CD4-positive, CD25-positive, alpha-beta regulatory T cell (primary cell): Measurements from ENCODE around the gene BAZ2B. TPM values are rescaled to one million over a fixed set of nuclear protein-coding genes. Genes with fewer than 3 reads are reported as not detected.
"Not testable (repeated sequence)": the region's sequence is repeated elsewhere in the genome, so short reads cannot be mapped to it uniquely, and the experiment has no call there.

Experiments used
- ATAC-seq, 2 donors: fragments of 150-1000 bp; cut with Tn5 transposase; one replicate each; pipeline ENCODE4 v1.10.0; 2021; ENCODE audit warnings: low read depth in 2 of 2, moderate number of reproducible peaks in 2 of 2, moderate library complexity in 1 of 2
- DNase-seq, 3 donors: peaks; one replicate each; pipeline versions ENCODE4 v3.0.0 to v3.0.0-alpha.2; 2012 to 2022; ENCODE audit warnings: mixed read lengths in 1 of 3
- H3K27ac ChIP-seq: one replicate; pipeline ENCODE4 v1.7.0; 2013; ENCODE audit warnings: mild to moderate bottlenecking, low read length; ENCODE audit not compliant: insufficient read depth, poor library complexity, severe bottlenecking
- H3K27me3 ChIP-seq: one replicate; pipeline ENCODE4 v1.7.0; 2013; ENCODE audit warnings: low read length; ENCODE audit not compliant: control insufficient read depth, insufficient read depth
- H3K36me3 ChIP-seq: one replicate; pipeline ENCODE4 v1.7.0; 2013; ENCODE audit warnings: mild to moderate bottlenecking, low read length, moderate library complexity; ENCODE audit not compliant: control insufficient read depth, insufficient read depth
- H3K4me1 ChIP-seq: 2 replicates; pipeline ENCODE4 v1.7.0; 2013; ENCODE audit warnings: mild to moderate bottlenecking, low read length; ENCODE audit not compliant: insufficient read depth, control insufficient read depth, poor library complexity, severe bottlenecking
- H3K4me3 ChIP-seq: one replicate; pipeline ENCODE4 v1.7.0; 2013; ENCODE audit warnings: low read depth, mild to moderate bottlenecking, low read length, moderate library complexity
- H3K9me3 ChIP-seq, 2 experiments: 1 replicate in 1 of 2; 2 replicates in 1 of 2; pipeline ENCODE4 v1.7.0; 2013; ENCODE audit warnings: low read length in 2 of 2, mild to moderate bottlenecking in 1 of 2, moderate library complexity in 1 of 2; ENCODE audit not compliant: control insufficient read depth in 2 of 2
- H3K27ac Mint-ChIP-seq, 3 donors: one replicate each; pipeline ENCODE4 v1.8.0; 2020 to 2022; ENCODE audit warnings: mild to moderate bottlenecking in 3 of 3, mixed read lengths in 3 of 3, moderate library complexity in 2 of 3
- H3K27me3 Mint-ChIP-seq: one replicate; pipeline ENCODE4 v1.8.0; 2022; ENCODE audit warnings: mild to moderate bottlenecking, mixed read lengths
- H3K36me3 Mint-ChIP-seq: one replicate; pipeline ENCODE4 v1.8.0; 2020; ENCODE audit warnings: mixed read lengths
- H3K4me1 Mint-ChIP-seq, 4 donors: one replicate each; pipeline ENCODE4 v1.8.0; 2020 to 2022; ENCODE audit warnings: mixed read lengths in 4 of 4, mild to moderate bottlenecking in 1 of 4
- H3K4me3 Mint-ChIP-seq, 4 donors: one replicate each; pipeline ENCODE4 v1.8.0; 2020 to 2022; ENCODE audit warnings: mild to moderate bottlenecking in 4 of 4, mixed read lengths in 4 of 4, moderate library complexity in 3 of 4
- H3K9me3 Mint-ChIP-seq, 7 donors: one replicate each; pipeline ENCODE4 v1.8.0; 2020 to 2022; ENCODE audit warnings: mixed read lengths in 7 of 7, mild to moderate bottlenecking in 3 of 7, moderate library complexity in 2 of 7
- polyA plus RNA-seq, 4 donors: library from polyadenylated mRNA; unstranded; fragments of 300-500 nt; fragmentation: Illumina TruSeq; gene quantifications; one replicate each; pipeline ENCODE4 v1.2.3, GENCODE V29; 2021
- total RNA-seq: library from RNA; stranded (reverse); gene quantifications from one replicate; pipeline ENCODE4 v1.2.3, GENCODE V29; 2022

Gene BAZ2B
- total and polyA plus RNA-seq, 5 donors from 2014 or later, result 7.8 to 39.6 (median 9.6) TPM

DNA sequence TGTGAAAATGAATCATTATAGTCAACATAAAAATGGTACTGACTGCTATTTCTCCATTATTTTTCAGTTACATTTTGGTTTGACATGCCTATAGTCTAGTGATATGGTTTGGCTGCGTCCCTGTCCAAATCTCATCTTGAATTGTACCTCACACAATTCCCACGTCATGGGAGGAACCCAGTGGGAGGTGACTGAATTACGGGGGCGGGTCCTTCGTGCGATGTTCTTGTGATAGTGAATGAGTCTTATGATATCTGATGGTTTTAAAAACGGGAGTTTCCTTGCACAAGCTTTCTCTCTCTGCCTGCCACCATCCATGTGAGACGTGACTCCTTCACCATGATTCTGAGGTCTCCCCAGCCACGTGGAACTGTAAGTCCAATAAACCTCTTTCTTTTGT is 70.3 kb downstream of the BAZ2B start:
- no peak overlapping the region for H3K27ac Mint-ChIP-seq
- peaks cover 7% of the 10 kb centered on the region for H3K36me3 Mint-ChIP-seq
- H3K4me3 ChIP-seq, result no peak overlapping the region
- peaks cover 0 to 9% (median 2%) of the 10 kb centered on the region in 7 donors for H3K9me3 Mint-ChIP-seq
- H3K4me1 Mint-ChIP-seq, result peaks cover 0 to 9% (median 2%) of the 10 kb centered on the region in 4 donors
- H3K4me1 ChIP-seq, result no peaks in the 10 kb centered on the region
- H3K27me3 ChIP-seq, result no peaks in the 10 kb centered on the region
- peaks cover 5% of the 10 kb centered on the region for H3K27me3 Mint-ChIP-seq
- peaks cover 2% of the 10 kb centered on the region for H3K36me3 ChIP-seq
- H3K27ac ChIP-seq, result no peak overlapping the region
- DNase-seq (no peak), ATAC-seq (no peak)
- H3K4me3 Mint-ChIP-seq, result no peak overlapping the region
- H3K9me3 ChIP-seq, result peaks cover 0 to 2% of the 10 kb centered on the region in 2 experiments

DNA sequence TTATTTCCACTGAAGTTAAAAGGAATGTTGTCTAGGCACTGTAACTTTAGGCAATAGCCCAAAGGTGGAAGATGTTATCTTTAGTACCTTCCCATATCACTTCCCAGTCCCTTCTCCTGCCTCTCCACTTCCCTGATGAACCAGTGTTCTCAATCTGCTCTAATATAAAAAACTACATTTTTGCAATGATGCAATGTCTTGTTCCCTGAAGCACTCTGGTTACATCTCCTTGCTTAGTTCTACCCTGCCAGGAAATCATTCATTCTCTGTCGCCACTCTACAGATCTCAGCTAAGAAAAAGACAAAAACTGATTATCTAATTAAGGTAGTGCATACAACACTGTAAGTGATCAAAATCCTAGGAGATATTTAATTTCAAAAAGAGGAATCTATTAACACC is 71.3 kb downstream of the BAZ2B start:
- H3K36me3 ChIP-seq, result peaks cover 2% of the 10 kb centered on the region
- Mint-ChIP-seq H3K27ac (no peak overlapping the region), H3K27me3 (peaks cover 5% of the 10 kb centered on the region), H3K4me1 (peaks cover 0 to 9% (median 2%) of the 10 kb centered on the region in 4 donors), H3K9me3 (peaks cover 0 to 9% (median 2%) of the 10 kb centered on the region in 7 donors), H3K4me3 (no peak overlapping the region), H3K36me3 (peaks cover 7% of the 10 kb centered on the region)
- H3K4me1 ChIP-seq, result no peaks in the 10 kb centered on the region
- H3K4me3 ChIP-seq, result no peak overlapping the region
- H3K9me3 ChIP-seq, result peaks cover 0 to 2% of the 10 kb centered on the region in 2 experiments
- H3K27ac ChIP-seq, result no peak overlapping the region
- no peaks in the 10 kb centered on the region for H3K27me3 ChIP-seq
- DNase-seq (no peak), ATAC-seq (no peak)

DNA sequence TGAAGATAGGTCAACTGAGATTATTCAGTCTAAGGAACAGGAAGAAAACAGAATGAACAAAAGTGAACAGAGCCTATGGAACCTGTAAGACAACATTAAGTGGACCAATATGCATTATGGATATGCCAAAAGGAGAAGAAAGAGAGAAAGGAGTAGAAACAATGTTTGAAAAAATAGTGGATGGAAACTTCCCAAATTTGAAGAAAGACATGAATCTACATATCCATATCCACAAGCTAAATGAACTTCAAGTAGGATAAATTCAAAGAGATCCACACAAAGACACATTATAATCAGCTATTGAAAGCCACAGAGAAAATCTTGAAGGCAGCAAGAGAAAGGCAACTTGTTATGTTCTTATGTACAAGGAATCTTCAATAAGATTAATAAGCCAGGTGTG is 74.2 kb downstream of the BAZ2B start:
- no peak overlapping the region for H3K4me3 ChIP-seq
- DNase-seq, result no peak
- no peaks in the 10 kb centered on the region for H3K4me1 ChIP-seq
- no peak overlapping the region for H3K27ac ChIP-seq
- peaks cover 0 to 9% (median 2%) of the 10 kb centered on the region in 7 donors for H3K9me3 Mint-ChIP-seq
- ATAC-seq, result no peak
- peaks cover 0 to 2% of the 10 kb centered on the region in 2 experiments for H3K9me3 ChIP-seq
- no peak overlapping the region for H3K27ac Mint-ChIP-seq
- no peak overlapping the region for H3K4me3 Mint-ChIP-seq
- H3K27me3 Mint-ChIP-seq, result peaks cover 5% of the 10 kb centered on the region
- peaks cover 2% of the 10 kb centered on the region for H3K36me3 ChIP-seq
- H3K4me1 Mint-ChIP-seq, result peaks cover 0 to 9% (median 0%) of the 10 kb centered on the region in 4 donors
- no peaks in the 10 kb centered on the region for H3K27me3 ChIP-seq
- H3K36me3 Mint-ChIP-seq, result peaks cover 7% of the 10 kb centered on the region

DNA sequence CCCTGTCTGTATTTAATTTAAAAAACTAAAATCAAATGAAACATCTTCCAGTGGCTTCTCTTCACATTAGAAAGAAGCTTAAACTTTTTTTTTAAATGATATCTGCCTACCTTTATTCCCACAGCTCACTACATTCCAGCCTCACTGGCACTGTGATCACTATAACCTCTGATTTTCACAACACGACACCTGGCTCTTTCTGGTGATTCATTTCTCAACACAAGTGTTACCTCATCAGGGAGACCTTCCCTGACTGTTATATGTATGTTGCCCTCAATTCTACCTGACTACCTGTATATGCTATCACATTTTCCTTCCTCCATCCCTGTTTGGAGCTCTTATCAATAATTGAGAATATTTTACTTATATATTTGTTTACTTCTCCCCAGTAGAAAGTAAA is 76.6 kb downstream of the BAZ2B start:
- no peaks in the 10 kb centered on the region for H3K4me1 ChIP-seq
- no peak for ATAC-seq

DNA sequence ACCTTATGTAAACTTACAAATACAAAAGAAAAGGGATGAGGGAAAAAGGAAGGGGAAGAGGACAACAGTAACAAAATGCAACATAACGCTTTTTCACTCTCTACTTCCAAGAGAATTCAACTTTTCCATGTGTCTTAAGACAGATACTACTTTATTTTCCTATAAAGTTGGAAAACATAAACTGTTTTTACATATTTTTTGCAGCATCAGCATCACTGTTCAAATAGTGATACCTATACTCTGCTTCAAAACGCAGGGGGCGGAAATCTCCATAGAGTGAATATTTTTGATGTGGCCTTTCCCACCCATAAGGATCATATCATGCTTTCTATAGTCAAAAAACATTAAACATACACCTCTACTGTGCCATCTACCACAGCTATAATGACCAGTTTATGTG is 77.5 kb downstream of the BAZ2B start:
- Histone ChIP-seq H3K27me3 (no peaks in the 10 kb centered on the region), H3K36me3 (peaks cover 2% of the 10 kb centered on the region), H3K27ac (no peak overlapping the region), H3K9me3 (peaks cover 0 to 2% of the 10 kb centered on the region in 2 experiments), H3K4me3 (no peak overlapping the region), H3K4me1 (no peaks in the 10 kb centered on the region)
- H3K27ac Mint-ChIP-seq, result no peak overlapping the region
- ATAC-seq (no peak), DNase-seq (no peak)
- H3K4me1 Mint-ChIP-seq, result no peaks in the 10 kb centered on the region
- peaks cover 0 to 9% (median 1%) of the 10 kb centered on the region in 7 donors for H3K9me3 Mint-ChIP-seq
- no peak overlapping the region for H3K4me3 Mint-ChIP-seq
- H3K27me3 Mint-ChIP-seq, result peaks cover under 1% of the 10 kb centered on the region
- peaks cover 7% of the 10 kb centered on the region for H3K36me3 Mint-ChIP-seq

More for the DNA sequence above, 76.6 kb downstream of the BAZ2B start:
- H3K9me3 ChIP-seq, result peaks cover 0 to 2% of the 10 kb centered on the region in 2 experiments
- no peak overlapping the region for H3K27ac ChIP-seq
- DNase-seq, result no peak
- peaks cover 0 to 9% (median 3%) of the 10 kb centered on the region in 7 donors for H3K9me3 Mint-ChIP-seq
- no peak overlapping the region for H3K27ac Mint-ChIP-seq
- peaks cover 2% of the 10 kb centered on the region for H3K36me3 ChIP-seq
- H3K4me3 ChIP-seq, result no peak overlapping the region
- H3K27me3 ChIP-seq, result no peaks in the 10 kb centered on the region
- H3K27me3 Mint-ChIP-seq, result peaks cover 5% of the 10 kb centered on the region
- peaks cover 0 to 5% (median 0%) of the 10 kb centered on the region in 4 donors for H3K4me1 Mint-ChIP-seq
- no peak overlapping the region for H3K4me3 Mint-ChIP-seq
- peaks cover 7% of the 10 kb centered on the region for H3K36me3 Mint-ChIP-seq

DNA sequence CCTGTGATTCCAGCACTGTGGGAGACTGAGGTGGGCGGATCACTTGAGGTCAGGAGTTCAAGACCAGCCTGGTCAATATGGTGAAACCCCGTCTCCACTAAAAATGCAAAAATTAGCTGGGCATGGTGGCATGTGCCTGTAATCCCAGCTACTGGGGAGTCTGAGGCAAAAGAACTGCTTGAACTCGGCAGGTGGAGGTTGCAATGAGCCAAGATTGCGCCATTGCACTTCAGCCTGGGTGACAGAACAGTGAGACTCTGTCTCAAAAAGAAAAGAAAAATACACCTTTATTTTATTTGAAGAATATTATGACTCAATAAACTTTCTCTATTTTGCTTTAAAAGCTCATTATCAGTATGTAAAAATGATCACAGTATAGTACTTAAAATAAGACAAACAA is 81.1 kb downstream of the BAZ2B start:
- not testable (repeated sequence) for H3K27me3 ChIP-seq, H3K9me3 ChIP-seq, ATAC-seq, H3K36me3 ChIP-seq, H3K9me3 Mint-ChIP-seq, H3K4me1 Mint-ChIP-seq, H3K4me1 ChIP-seq, H3K27ac ChIP-seq, H3K36me3 Mint-ChIP-seq, DNase-seq, H3K27me3 Mint-ChIP-seq, H3K27ac Mint-ChIP-seq, H3K4me3 ChIP-seq, H3K4me3 Mint-ChIP-seq

DNA sequence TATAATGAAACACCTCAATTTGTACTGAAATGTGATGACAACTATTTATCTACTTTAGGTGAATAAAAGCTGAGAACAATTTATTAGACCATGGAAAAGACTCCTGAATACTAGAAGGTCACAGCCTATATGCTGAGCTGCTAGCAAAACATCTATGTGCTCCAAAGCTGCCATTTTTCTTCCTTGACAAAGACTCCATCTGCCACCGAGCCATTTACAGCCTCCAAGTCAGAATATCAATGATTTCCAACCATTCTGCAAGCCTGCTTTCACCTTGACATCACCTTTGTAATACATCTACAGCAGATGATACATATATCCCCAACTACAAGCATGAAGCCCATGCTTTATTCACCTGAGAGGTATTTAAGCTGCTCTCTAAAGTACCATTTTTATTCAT is 84.9 kb downstream of the BAZ2B start:
- H3K27me3 Mint-ChIP-seq, result no peaks in the 10 kb centered on the region
- no peak overlapping the region for H3K4me3 Mint-ChIP-seq
- Histone ChIP-seq H3K27ac (no peak overlapping the region), H3K9me3 (no peaks in the 10 kb centered on the region), H3K4me3 (no peak overlapping the region), H3K36me3 (no peaks in the 10 kb centered on the region), H3K27me3 (no peaks in the 10 kb centered on the region), H3K4me1 (no peaks in the 10 kb centered on the region)
- DNase-seq, result no peak
- H3K9me3 Mint-ChIP-seq, result peaks cover 0 to 1% (median 0%) of the 10 kb centered on the region in 7 donors
- peaks cover 3% of the 10 kb centered on the region for H3K36me3 Mint-ChIP-seq
- H3K27ac Mint-ChIP-seq, result no peak overlapping the region
- ATAC-seq, result no peak
- peaks cover 0 to 6% (median 0%) of the 10 kb centered on the region in 4 donors for H3K4me1 Mint-ChIP-seq

DNA sequence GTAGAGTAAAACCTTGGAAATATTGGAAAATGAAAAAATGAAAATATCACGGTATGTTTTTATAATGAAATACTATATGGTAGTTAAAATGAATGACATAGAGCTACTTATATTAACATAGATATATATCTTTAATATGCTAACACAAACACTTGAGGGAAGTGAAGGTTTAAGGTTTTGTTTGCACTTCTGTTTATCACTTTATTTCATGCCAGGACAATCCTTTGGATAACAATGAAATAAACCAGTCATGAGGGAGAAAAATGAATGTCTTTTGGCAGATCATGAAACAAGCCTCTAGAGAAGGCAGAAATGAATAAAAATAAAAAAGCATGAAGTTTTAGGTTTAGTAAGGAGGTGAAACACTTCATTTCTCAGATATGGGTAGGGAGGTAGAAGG is 89.9 kb downstream of the BAZ2B start:
- ATAC-seq (no peak), DNase-seq (no peak)
- Mint-ChIP-seq H3K9me3 (peaks cover 0 to 1% (median 0%) of the 10 kb centered on the region in 7 donors), H3K27ac (no peak overlapping the region), H3K4me3 (no peak overlapping the region), H3K4me1 (peaks cover 0 to 2% (median 0%) of the 10 kb centered on the region in 4 donors), H3K27me3 (no peaks in the 10 kb centered on the region), H3K36me3 (peaks cover 3% of the 10 kb centered on the region)
- H3K27me3 ChIP-seq, result no peaks in the 10 kb centered on the region
- H3K27ac ChIP-seq, result no peak overlapping the region
- H3K9me3 ChIP-seq, result no peaks in the 10 kb centered on the region
- no peak overlapping the region for H3K4me3 ChIP-seq
- H3K4me1 ChIP-seq, result no peaks in the 10 kb centered on the region
- H3K36me3 ChIP-seq, result no peaks in the 10 kb centered on the region
